Testis (tissue), 3 donors: ENCODE measurements around the gene CYP27C1. TPM values are rescaled to one million over a fixed set of nuclear protein-coding genes. Genes with fewer than 3 reads are reported as not detected.
"Not testable (repeated sequence)": the region's sequence is repeated elsewhere in the genome, so short reads cannot be mapped to it uniquely, and the experiment has no call there.

Experiments
- DNase-seq: peaks from one replicate; pipeline ENCODE4 v3.0.0-alpha.2; 2019
- H3K27ac ChIP-seq, 2 donors: fragments of 200-600 bp; sonication (generic); one replicate each; pipeline ENCODE4 v1.5.1; 2019
- H3K27me3 ChIP-seq: fragments of 200-600 bp; sonication (generic); one replicate; pipeline ENCODE4 v1.5.1; 2019
- H3K36me3 ChIP-seq: fragments of 200-600 bp; sonication (generic); one replicate; pipeline ENCODE4 v1.5.1; 2017; ENCODE audit warnings: low read depth; ENCODE audit errors: missing control alignments
- H3K4me1 ChIP-seq: fragments of 200-600 bp; sonication (generic); one replicate; pipeline ENCODE4 v1.5.1; 2019
- H3K4me3 ChIP-seq, 2 donors: fragments of 200-600 bp; sonication (generic); one replicate each; pipeline ENCODE4 v1.5.1; 2017 to 2019
- H3K9me3 ChIP-seq: fragments of 200-600 bp; sonication (generic); one replicate; pipeline ENCODE4 v1.5.1; 2017
- CTCF ChIP-seq, 3 experiments: fragments of 450-650 bp in 2 of 3; fragments of 200-600 bp in 1 of 3; sonication (generic) in 1 of 3; IDR thresholded peaks; one replicate each; pipeline ENCODE4 v1.5.1; 2016 to 2019; ENCODE audit warnings: antibody characterized with exemption in 3 of 3, mild to moderate bottlenecking in 2 of 3, moderate library complexity in 1 of 3
- POLR2A ChIP-seq: fragments of 450-650 bp; IDR thresholded peaks from one replicate; pipeline ENCODE4 v1.6.1; 2017; ENCODE audit warnings: antibody characterized with exemption, mild to moderate bottlenecking, moderate library complexity
- WGBS, 2 donors: methylation state at CpG; one replicate each; pipeline ENCODE4 v1.1.5; 2018; 5-methylcytosine and 5-hydroxymethylcytosine counted together
- intact Hi-C: fragments of 100-400 bp; cut with DNase I; formaldehyde crosslinking; loops from one replicate; pipeline ENCODE4 v1.15.1; 2023; ENCODE audit warnings: low total_unique reads
- polyA plus RNA-seq: library from polyadenylated mRNA; stranded (reverse); fragments of 350-450 nt; fragmentation: Illumina TruSeq; extraction: RNeasy Lipid Tissue Mini Kit (QIAGEN cat#74804); gene quantifications from one replicate; pipeline ENCODE4 v1.2.3, GENCODE V29; 2014; ENCODE audit warnings: low read depth, low replicate concordance; ENCODE audit not compliant: insufficient read depth
- total RNA-seq, 2 donors: library from RNA; depleted of rRNA; stranded (reverse); fragments of >200 nt; gene quantifications; one replicate each; pipeline ENCODE4 v1.2.3, GENCODE V29; 2016

CYP27C1 gene
- total and polyA plus RNA-seq, 3 donors from 2014 or later = 0.47 to 0.55 (median 0.50) TPM

- no peak for DNase-seq
- no peaks in the 10 kb centered on the region for H3K36me3 ChIP-seq
- intact Hi-C loops = no loop called here
- no peak overlapping the region for H3K4me3 ChIP-seq
- H3K27me3 ChIP-seq = no peaks in the 10 kb centered on the region
- no peak overlapping the region for H3K27ac ChIP-seq
- no peaks in the 10 kb centered on the region for H3K4me1 ChIP-seq
- 95 to 97% methylated on average over 5 to 6 of the region's 6 CpGs for WGBS, 2 donors
- TF ChIP-seq POLR2A (no peak), CTCF (IDR thresholded peaks at IDR 0.05) (no peak)
- H3K9me3 ChIP-seq = no peaks in the 10 kb centered on the region
These were observed 35.6 kb upstream of the CYP27C1 start for GRCh38 chr2:127255721-127256120.

- Histone ChIP-seq H3K9me3 (no peaks in the 10 kb centered on the region), H3K4me3 (no peak overlapping the region), H3K27me3 (no peaks in the 10 kb centered on the region), H3K4me1 (no peaks in the 10 kb centered on the region), H3K36me3 (no peaks in the 10 kb centered on the region), H3K27ac (no peak overlapping the region)
- TF ChIP-seq CTCF (IDR thresholded peaks at IDR 0.05) (no peak), POLR2A (no peak)
- intact Hi-C loops = no loop called here
- DNase-seq = no peak
- WGBS, 2 donors = 37 to 47% methylated on average over 2 of the region's 2 CpGs
These were observed 35.0 kb upstream of the CYP27C1 start for GRCh38 chr2:127255146-127255545.

GRCh38 chr2:127254386-127254981, 34.4 kb upstream of the CYP27C1 start:
- Histone ChIP-seq H3K4me3 (no peak overlapping the region), H3K4me1 (no peaks in the 10 kb centered on the region), H3K36me3 (no peaks in the 10 kb centered on the region), H3K27ac (no peak overlapping the region), H3K27me3 (no peaks in the 10 kb centered on the region), H3K9me3 (no peaks in the 10 kb centered on the region)
- no peak for DNase-seq
- TF ChIP-seq CTCF (IDR thresholded peaks at IDR 0.05) (no peak), POLR2A (no peak)
- WGBS, 2 donors = 76 to 81% methylated on average over 7 of the region's 7 CpGs
- intact Hi-C loops = no loop called here

- DNase-seq, intact Hi-C loops, H3K4me3 ChIP-seq, H3K4me1 ChIP-seq, H3K27ac ChIP-seq, H3K27me3 ChIP-seq, H3K36me3 ChIP-seq, H3K9me3 ChIP-seq: not testable (repeated sequence)
- 81 to 89% methylated on average over 2 of the region's 2 CpGs for WGBS, 2 donors
These were observed 21.1 kb upstream of the CYP27C1 start for GRCh38 chr2:127241184-127241583.

GRCh38 chr2:127239395-127239794, 19.3 kb upstream of the CYP27C1 start:
- DNase-seq = no peak
- H3K9me3 ChIP-seq = no peaks in the 10 kb centered on the region
- intact Hi-C loops = no loop called here
- no peaks in the 10 kb centered on the region for H3K27me3 ChIP-seq
- H3K27ac ChIP-seq = no peak overlapping the region
- H3K4me1 ChIP-seq = no peaks in the 10 kb centered on the region
- TF ChIP-seq CTCF (IDR thresholded peaks at IDR 0.05) = no peak
- TF ChIP-seq POLR2A = no peak
- H3K36me3 ChIP-seq = no peaks in the 10 kb centered on the region
- 86 to 95% methylated on average over 1 of the region's 1 CpG for WGBS, 2 donors
- no peak overlapping the region for H3K4me3 ChIP-seq

GRCh38 chr2:127237768-127238167, 17.7 kb upstream of the CYP27C1 start:
- H3K4me1 ChIP-seq, H3K9me3 ChIP-seq, H3K4me3 ChIP-seq, H3K27ac ChIP-seq, intact Hi-C loops, H3K36me3 ChIP-seq, H3K27me3 ChIP-seq, DNase-seq: not testable (repeated sequence)
- WGBS, 2 donors = 65 to 74% methylated on average over 2 of the region's 2 CpGs
